ENCODE measurements around the gene OTULINL.

DNA sequence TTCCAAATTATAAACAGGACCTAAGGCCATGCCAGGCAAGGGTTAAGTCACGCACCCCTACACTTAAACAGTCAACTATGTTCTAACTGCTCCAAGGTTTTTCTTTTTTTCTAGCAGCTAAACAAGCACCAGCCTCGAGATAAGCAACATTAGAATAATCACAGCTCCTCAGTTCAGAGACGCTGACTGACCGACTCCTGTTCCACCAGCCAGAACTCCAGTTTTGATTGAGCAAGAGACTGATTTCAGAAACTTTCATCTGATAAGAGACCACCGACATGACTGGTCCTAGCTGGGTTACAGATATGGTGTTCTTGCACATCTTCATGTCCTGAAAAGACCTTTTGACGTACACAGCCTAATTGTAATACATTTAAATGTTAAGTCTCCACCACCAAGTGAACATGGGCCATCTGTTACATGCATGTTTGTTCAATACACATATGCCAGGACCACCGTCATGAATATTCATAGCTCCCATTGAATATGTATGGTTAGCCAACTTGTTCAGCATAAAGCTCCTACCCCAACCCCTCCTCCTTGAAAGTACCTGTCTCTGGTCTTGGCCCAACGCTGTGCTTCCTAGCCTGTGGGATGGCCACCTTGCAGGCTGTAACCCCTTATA lies 23.7 kb upstream of the OTULINL start:
- TF ChIP-seq, protein P1, sequence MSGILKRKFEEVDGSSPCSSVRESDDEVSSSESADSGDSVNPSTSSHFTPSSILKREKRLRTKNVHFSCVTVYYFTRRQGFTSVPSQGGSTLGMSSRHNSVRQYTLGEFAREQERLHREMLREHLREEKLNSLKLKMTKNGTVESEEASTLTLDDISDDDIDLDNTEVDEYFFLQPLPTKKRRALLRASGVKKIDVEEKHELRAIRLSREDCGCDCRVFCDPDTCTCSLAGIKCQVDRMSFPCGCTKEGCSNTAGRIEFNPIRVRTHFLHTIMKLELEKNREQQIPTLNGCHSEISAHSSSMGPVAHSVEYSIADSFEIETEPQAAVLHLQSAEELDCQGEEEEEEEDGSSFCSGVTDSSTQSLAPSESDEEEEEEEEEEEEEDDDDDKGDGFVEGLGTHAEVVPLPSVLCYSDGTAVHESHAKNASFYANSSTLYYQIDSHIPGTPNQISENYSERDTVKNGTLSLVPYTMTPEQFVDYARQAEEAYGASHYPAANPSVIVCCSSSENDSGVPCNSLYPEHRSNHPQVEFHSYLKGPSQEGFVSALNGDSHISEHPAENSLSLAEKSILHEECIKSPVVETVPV (CRISPR knock-in tag; IDR thresholded peaks at IDR 0.05) = no peak
- TF ChIP-seq GLIS3 (CRISPR knock-in tag; IDR thresholded peaks at IDR 0.05) (no peak), RARB (CRISPR knock-in tag; IDR thresholded peaks at IDR 0.05) (no peak), PATZ1 (CRISPR knock-in tag; IDR thresholded peaks at IDR 0.05; ENCODE audit: borderline replicate concordance) (no peak), POU6F1 (CRISPR knock-in tag; IDR thresholded peaks at IDR 0.05; ENCODE audit: borderline replicate concordance, low read depth) (no peak), PPARA (CRISPR knock-in tag; IDR thresholded peaks at IDR 0.05; ENCODE audit: borderline replicate concordance) (no peak), TOX (CRISPR knock-in tag; IDR thresholded peaks at IDR 0.05; ENCODE audit: borderline replicate concordance) (no peak), ZFP3 (CRISPR knock-in tag; IDR thresholded peaks at IDR 0.05) (no peak), ZC3H10 (CRISPR knock-in tag; IDR thresholded peaks at IDR 0.05) (no peak), ARNTL (CRISPR knock-in tag; IDR thresholded peaks at IDR 0.05; ENCODE audit: borderline replicate concordance, low read depth) (no peak), BACH2 (CRISPR knock-in tag; IDR thresholded peaks at IDR 0.05; ENCODE audit: borderline replicate concordance) (no peak), ISL1 (CRISPR knock-in tag; IDR thresholded peaks at IDR 0.05) (no peak), CSDC2 (CRISPR knock-in tag; IDR thresholded peaks at IDR 0.05) (no peak)
- TF ChIP-seq, protein P2, sequence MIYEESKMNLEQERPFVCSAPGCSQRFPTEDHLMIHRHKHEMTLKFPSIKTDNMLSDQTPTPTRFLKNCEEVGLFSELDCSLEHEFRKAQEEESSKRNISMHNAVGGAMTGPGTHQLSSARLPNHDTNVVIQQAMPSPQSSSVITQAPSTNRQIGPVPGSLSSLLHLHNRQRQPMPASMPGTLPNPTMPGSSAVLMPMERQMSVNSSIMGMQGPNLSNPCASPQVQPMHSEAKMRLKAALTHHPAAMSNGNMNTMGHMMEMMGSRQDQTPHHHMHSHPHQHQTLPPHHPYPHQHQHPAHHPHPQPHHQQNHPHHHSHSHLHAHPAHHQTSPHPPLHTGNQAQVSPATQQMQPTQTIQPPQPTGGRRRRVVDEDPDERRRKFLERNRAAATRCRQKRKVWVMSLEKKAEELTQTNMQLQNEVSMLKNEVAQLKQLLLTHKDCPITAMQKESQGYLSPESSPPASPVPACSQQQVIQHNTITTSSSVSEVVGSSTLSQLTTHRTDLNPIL (CRISPR knock-in tag; IDR thresholded peaks at IDR 0.05; ENCODE audit: low read depth) = no peak

All from SK-N-SH treated with all-trans-retinoic acid at 6 μM for 48 hours (cell line).